Duodenal mucosa (tissue), 2 donors: ENCODE measurements around the gene AMZ2.
"Not testable (repeated sequence)": the region's sequence is repeated elsewhere in the genome, so short reads cannot be mapped to it uniquely, and the experiment has no call there.

ENCODE experiments used
- H3K27ac ChIP-seq: one replicate; pipeline ENCODE4 v1.7.0; 2013; ENCODE audit warnings: low read depth, low read length
- H3K27me3 ChIP-seq, 2 donors: one replicate each; pipeline ENCODE4 v1.7.0; 2013; ENCODE audit warnings: low read length in 2 of 2, control low read depth in 1 of 2; ENCODE audit not compliant: insufficient read depth in 2 of 2, control insufficient read depth in 1 of 2
- H3K36me3 ChIP-seq, 2 donors: one replicate each; pipeline ENCODE4 v1.7.0; 2013; ENCODE audit warnings: low read length in 2 of 2, control low read depth in 1 of 2; ENCODE audit not compliant: insufficient read depth in 2 of 2, control insufficient read depth in 1 of 2
- H3K4me1 ChIP-seq, 2 donors: one replicate each; pipeline ENCODE4 v1.7.0; 2013; ENCODE audit warnings: low read length in 2 of 2, control low read depth in 1 of 2; ENCODE audit not compliant: insufficient read depth in 2 of 2, control insufficient read depth in 1 of 2
- H3K4me3 ChIP-seq, 2 donors: one replicate each; pipeline ENCODE4 v1.7.0; 2013; ENCODE audit warnings: low read length in 2 of 2, low read depth in 1 of 2
- H3K9ac ChIP-seq, 2 donors: one replicate each; pipeline ENCODE4 v1.7.0; 2013; ENCODE audit warnings: low read length in 2 of 2, low read depth in 1 of 2
- H3K9me3 ChIP-seq, 2 donors: one replicate each; pipeline ENCODE4 v1.7.0; 2013; ENCODE audit warnings: low read length in 2 of 2, control low read depth in 1 of 2; ENCODE audit not compliant: control insufficient read depth in 1 of 2

Gene AMZ2

GRCh38 chr17:68205808-68206720, 41.8 kb upstream of the AMZ2 start:
- Histone ChIP-seq H3K4me3 (peak overlapping the region; percentile 58 to 76), H3K27ac (peak overlapping the region; percentile 75), H3K4me1 (peaks cover 3 to 4% of the 10 kb centered on the region in 2 donors), H3K9me3 (no peaks in the 10 kb centered on the region), H3K27me3 (peaks cover 0 to under 1% of the 10 kb centered on the region in 2 donors), H3K36me3 (no peaks in the 10 kb centered on the region), H3K9ac (peak overlapping the region; percentile 43 to 63)

DNA sequence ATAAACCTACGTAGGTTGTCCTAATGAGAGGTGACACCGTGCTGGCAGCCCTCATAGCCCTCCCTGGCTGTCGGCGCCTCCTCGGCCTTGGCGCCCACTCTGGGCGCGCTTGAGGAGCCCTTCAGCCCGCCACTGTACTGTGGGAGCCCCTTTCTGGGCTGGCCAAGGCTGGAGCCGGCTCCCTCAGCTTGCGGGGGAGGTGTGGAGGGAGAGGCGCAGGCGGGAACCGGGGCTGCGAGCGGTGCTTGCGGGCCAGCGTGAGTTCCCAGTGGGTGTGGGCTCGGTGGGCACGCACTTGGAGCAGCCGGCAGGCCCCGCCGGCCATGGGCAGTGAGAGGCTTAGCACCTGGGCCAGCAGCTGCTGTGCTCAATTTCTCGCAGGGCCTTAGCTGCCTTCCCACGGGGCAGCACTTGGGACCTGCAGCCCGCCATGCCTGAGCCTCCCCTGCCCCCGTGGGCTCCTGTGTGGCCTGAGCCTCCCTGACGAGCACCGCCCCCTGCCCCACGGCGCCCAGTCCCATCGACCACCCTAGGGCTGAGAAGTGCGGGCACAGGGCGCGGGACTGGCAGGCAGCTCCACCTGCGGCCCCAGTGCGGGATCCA, 40.1 kb upstream of the AMZ2 start:
- H3K36me3 ChIP-seq = no peaks in the 10 kb centered on the region
- H3K4me3 ChIP-seq = no peak overlapping the region
- no peak overlapping the region for H3K27ac ChIP-seq
- H3K9me3 ChIP-seq = no peaks in the 10 kb centered on the region
- peaks cover 3 to 4% of the 10 kb centered on the region in 2 donors for H3K4me1 ChIP-seq
- H3K27me3 ChIP-seq = no peaks in the 10 kb centered on the region
- H3K9ac ChIP-seq = no peak overlapping the region

DNA sequence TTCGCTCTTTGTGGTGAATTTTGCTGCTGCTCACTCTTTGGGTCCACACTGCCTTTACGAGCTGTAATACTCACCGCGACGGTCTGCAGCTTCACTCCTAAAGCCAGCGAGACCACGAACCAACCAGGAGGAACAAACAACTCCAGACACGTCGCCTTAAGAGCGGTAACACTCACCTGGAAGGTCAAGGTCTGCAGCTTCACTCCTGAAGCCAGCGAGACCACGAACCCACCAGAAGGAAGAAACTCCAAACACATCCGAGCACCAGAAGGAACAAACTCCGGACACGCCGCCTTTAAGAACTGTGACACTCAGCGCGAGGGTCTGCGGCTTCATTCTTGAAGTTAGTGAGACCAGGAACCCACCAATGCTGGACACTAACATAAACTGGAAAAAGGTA, 39.2 kb upstream of the AMZ2 start:
- H3K27ac ChIP-seq, H3K9me3 ChIP-seq, H3K4me1 ChIP-seq, H3K4me3 ChIP-seq, H3K9ac ChIP-seq, H3K36me3 ChIP-seq, H3K27me3 ChIP-seq: not testable (repeated sequence)

DNA sequence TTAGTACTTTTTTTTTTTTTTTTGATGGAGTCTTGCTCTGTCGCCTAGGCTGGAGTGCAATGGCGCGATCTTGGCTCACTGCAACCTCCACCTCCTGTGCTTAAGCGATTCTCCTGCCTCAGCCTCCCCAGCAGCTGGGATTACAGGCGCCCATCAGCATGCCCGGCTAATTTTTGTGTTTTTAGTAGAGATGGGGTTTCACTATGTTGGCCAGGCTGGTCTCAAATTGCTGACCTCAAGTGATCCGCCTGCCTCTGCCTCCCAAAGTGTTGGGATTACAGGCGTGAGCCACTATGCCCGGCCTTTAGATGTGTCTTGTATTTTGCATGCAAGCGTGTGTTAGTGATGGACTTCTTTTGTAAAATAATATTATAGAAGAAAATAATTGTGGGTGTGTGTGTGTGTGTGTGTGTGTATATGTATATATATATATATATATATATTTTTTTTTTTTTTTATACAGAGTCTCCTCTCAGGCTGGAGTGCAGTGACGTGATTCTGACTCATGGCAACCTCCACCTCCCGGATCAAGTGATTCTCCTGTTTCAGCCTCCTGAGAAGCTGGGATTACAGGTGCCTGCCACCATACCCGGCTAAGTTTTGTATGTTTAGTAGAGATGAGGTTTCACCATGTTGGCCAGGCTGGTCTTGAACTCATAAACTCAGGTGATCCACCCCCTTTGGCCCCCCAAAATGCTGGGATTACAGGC, 38.5 kb upstream of the AMZ2 start:
- H3K9me3 ChIP-seq, H3K9ac ChIP-seq, H3K27me3 ChIP-seq, H3K36me3 ChIP-seq, H3K4me1 ChIP-seq, H3K27ac ChIP-seq, H3K4me3 ChIP-seq: not testable (repeated sequence)

GRCh38 chr17:68210570-68211315, 37.1 kb upstream of the AMZ2 start:
- Histone ChIP-seq H3K27me3 (no peaks in the 10 kb centered on the region), H3K36me3 (no peaks in the 10 kb centered on the region), H3K9me3 (no peaks in the 10 kb centered on the region), H3K4me1 (no peaks in the 10 kb centered on the region), H3K4me3 (no peak overlapping the region), H3K9ac (no peak overlapping the region), H3K27ac (no peak overlapping the region)

GRCh38 chr17:68213428-68214411, 34.1 kb upstream of the AMZ2 start:
- not testable (repeated sequence) for H3K9ac ChIP-seq, H3K9me3 ChIP-seq, H3K4me1 ChIP-seq, H3K27me3 ChIP-seq, H3K4me3 ChIP-seq, H3K36me3 ChIP-seq, H3K27ac ChIP-seq

DNA sequence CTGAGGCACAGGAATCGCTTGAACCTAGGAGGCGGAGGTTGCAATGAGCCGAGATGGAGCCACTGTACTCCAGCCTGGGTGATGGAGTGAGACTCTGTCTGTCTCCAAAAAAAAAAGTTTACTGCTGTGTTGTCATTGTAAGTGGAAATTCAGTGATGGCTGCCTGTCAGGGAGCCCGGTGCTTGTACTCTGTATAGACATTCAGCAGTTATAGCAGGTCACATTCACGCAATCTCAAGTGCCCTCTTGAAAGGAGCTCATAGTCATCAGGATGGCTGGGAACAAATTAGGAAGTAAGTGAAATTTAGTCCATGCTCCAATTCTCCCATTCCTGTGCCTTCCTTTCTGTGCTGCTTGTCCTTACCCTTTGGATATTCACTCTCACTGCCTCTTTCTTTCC, 32.4 kb upstream of the AMZ2 start:
- H3K4me3 ChIP-seq, H3K4me1 ChIP-seq, H3K36me3 ChIP-seq, H3K9ac ChIP-seq, H3K27ac ChIP-seq, H3K27me3 ChIP-seq, H3K9me3 ChIP-seq: not testable (repeated sequence)

- not testable (repeated sequence) for H3K9ac ChIP-seq, H3K9me3 ChIP-seq, H3K4me1 ChIP-seq, H3K27me3 ChIP-seq, H3K4me3 ChIP-seq, H3K27ac ChIP-seq, H3K36me3 ChIP-seq
Measured at GRCh38 chr17:68219429-68219828, 28.4 kb upstream of the AMZ2 start.

DNA sequence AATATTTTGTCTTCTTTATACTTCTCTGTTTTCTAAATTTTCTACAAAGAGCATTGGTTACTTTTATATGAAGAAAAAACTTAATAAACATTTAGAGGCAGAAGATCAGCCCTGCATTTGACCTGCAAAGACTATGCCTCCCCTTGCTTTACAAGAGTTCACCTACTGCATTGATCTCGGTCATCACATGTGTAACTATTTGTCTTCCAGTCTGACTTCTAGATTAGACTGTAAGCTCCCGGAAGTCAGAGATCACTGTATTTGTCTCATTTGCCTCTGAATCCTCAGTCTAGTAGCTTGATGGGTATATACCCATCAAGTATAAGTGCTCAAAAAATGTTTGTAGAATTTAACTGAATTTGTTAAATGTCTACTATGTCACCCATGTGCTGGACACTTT, 27.7 kb upstream of the AMZ2 start:
- not testable (repeated sequence) for H3K9me3 ChIP-seq, H3K27ac ChIP-seq, H3K4me1 ChIP-seq, H3K4me3 ChIP-seq, H3K27me3 ChIP-seq, H3K36me3 ChIP-seq, H3K9ac ChIP-seq
